Stomach (tissue), 9 donors: Measurements from ENCODE around the gene SBF1. TPM values are rescaled to one million over a fixed set of nuclear protein-coding genes. Genes with fewer than 3 reads are reported as not detected.
A peak's percentile ranks its signal among the peaks of the same experiment; 100 is the strongest.

Experiments
- DNase-seq, 2 donors: peaks; one replicate each; pipeline versions ENCODE4 v3.0.0 to v3.0.0-alpha.2; 2013 to 2019
- H3K27ac ChIP-seq, 5 donors: fragments of 200-600 bp in 4 of 5; sonication (generic) in 4 of 5; one replicate each; pipeline ENCODE4 v1.5.1; 2013 to 2019; ENCODE audit warnings: mild to moderate bottlenecking in 1 of 5, moderate library complexity in 1 of 5
- H3K27me3 ChIP-seq, 3 donors: fragments of 200-600 bp; sonication (generic); one replicate each; pipeline ENCODE4 v1.5.1; 2017 to 2019; ENCODE audit warnings: mixed run types in 1 of 3
- H3K36me3 ChIP-seq, 4 donors: fragments of 200-600 bp; sonication (generic); 1 replicate in 3 of 4; 2 replicates in 1 of 4; pipeline ENCODE4 v1.5.1; 2016 to 2019
- H3K4me1 ChIP-seq, 4 donors: fragments of 200-600 bp; sonication (generic); one replicate each; pipeline ENCODE4 v1.5.1; 2016 to 2019
- H3K4me3 ChIP-seq, 4 donors: fragments of 200-600 bp; sonication (generic) in 3 of 4; one replicate each; pipeline ENCODE4 v1.5.1; 2016 to 2019; ENCODE audit warnings: mild to moderate bottlenecking in 1 of 4
- H3K9me3 ChIP-seq, 4 donors: fragments of 200-600 bp; sonication (generic); one replicate each; pipeline ENCODE4 v1.5.1; 2016 to 2019
- CTCF ChIP-seq, 7 experiments: fragments of 450-650 bp in 4 of 7; fragments of 200-600 bp in 3 of 7; sonication (generic) in 3 of 7; IDR thresholded peaks; one replicate each; pipeline ENCODE4 v1.5.1; 2016 to 2019; ENCODE audit warnings: antibody characterized with exemption in 7 of 7, control low read depth in 2 of 7, mild to moderate bottlenecking in 1 of 7
- EP300 ChIP-seq: sonication (generic); formaldehyde crosslinking; IDR thresholded peaks from one replicate; pipeline ENCODE4 v1.6.1; 2017; ENCODE audit warnings: antibody characterized with exemption
- POLR2A ChIP-seq, 4 donors: fragments of 450-650 bp; IDR thresholded peaks; one replicate each; pipeline ENCODE4 v1.6.1; 2016; ENCODE audit warnings: antibody characterized with exemption in 4 of 4, control low read depth in 2 of 4, mild to moderate bottlenecking in 1 of 4, moderate library complexity in 1 of 4
- POLR2AphosphoS5 ChIP-seq, 3 donors: sonication (generic); formaldehyde crosslinking; IDR thresholded peaks; one replicate each; pipeline ENCODE4 v1.6.1; 2016; ENCODE audit warnings: antibody characterized with exemption in 3 of 3
- WGBS, 5 donors: extraction: QIAGEN DNeasy Blood & Tissue Kit in 3 of 5; methylation state at CpG; one replicate each; pipeline versions ENCODE4 v1.1.5 to v1.1.7; 2013 to 2018; 5-methylcytosine and 5-hydroxymethylcytosine counted together
- intact Hi-C: fragments of 100-400 bp; cut with DNase I; formaldehyde crosslinking; loops from one replicate; pipeline ENCODE4 v1.15.1; 2023; ENCODE audit warnings: low total_unique reads
- polyA plus RNA-seq, 3 donors: library from polyadenylated mRNA; stranded (reverse); fragments of 200-250 nt; gene quantifications; one replicate each; pipeline ENCODE4 v1.2.3, GENCODE V29; 2013
- total RNA-seq, 5 donors: library from RNA; depleted of rRNA; stranded (reverse); fragments of >200 nt; gene quantifications; one replicate each; pipeline versions ENCODE4 v1.1.0 to v1.2.3, GENCODE V29; 2014 to 2016
- donor health status: healthy with polysubstance abuse.
- donor health status: Bipolar disorder and iron deficiency.
- donor health status: healthy.

SBF1 gene
- total and polyA plus RNA-seq, 8 donors, result 9.6 to 122 (median 50.6) TPM

GRCh38 chr22:50504369-50505211 is 29.8 kb upstream of the SBF1 start:
- H3K27ac ChIP-seq, result no peak overlapping the region
- peaks cover 27 to 40% (median 39%) of the 10 kb centered on the region in 4 donors for H3K36me3 ChIP-seq
- no peaks in the 10 kb centered on the region for H3K27me3 ChIP-seq
- 86 to 97% (median 91%) methylated on average over 23 to 44 of the region's 44 CpGs for WGBS, 5 donors
- H3K4me3 ChIP-seq, result no peak overlapping the region
- intact Hi-C loops, result loop anchor here (10.0 kb wide), 1 partner anchor 250 kb away; the partner anchor contains the start of gene HDAC10
- TF ChIP-seq POLR2A (IDR thresholded peaks at IDR 0.05), result no peak
- TF ChIP-seq EP300, result no peak
- TF ChIP-seq CTCF (IDR thresholded peaks at IDR 0.05), result no peak
- no peak for TF ChIP-seq POLR2AphosphoS5 (IDR thresholded peaks at IDR 0.05)
- DNase-seq, result peak in 1 of 2 donors; percentile 21
- H3K4me1 ChIP-seq, result peaks cover 22 to 39% (median 33%) of the 10 kb centered on the region in 4 donors
- no peaks in the 10 kb centered on the region for H3K9me3 ChIP-seq

- peak in 1 of 2 donors; percentile 18 for DNase-seq
- 87 to 94% (median 88%) methylated on average over 11 to 24 of the region's 26 CpGs for WGBS, 5 donors
- Histone ChIP-seq H3K36me3 (peaks cover 27 to 40% (median 39%) of the 10 kb centered on the region in 4 donors), H3K4me1 (peaks cover 12 to 30% (median 26%) of the 10 kb centered on the region in 4 donors), H3K27ac (no peak overlapping the region), H3K27me3 (no peaks in the 10 kb centered on the region), H3K4me3 (no peak overlapping the region), H3K9me3 (no peaks in the 10 kb centered on the region)
- intact Hi-C loops, result loop anchor here (10.0 kb wide), 1 partner anchor 249 kb away; the partner anchor contains the start of gene HDAC10
- TF ChIP-seq CTCF (IDR thresholded peaks at IDR 0.05) (no peak), POLR2AphosphoS5 (IDR thresholded peaks at IDR 0.05) (no peak), POLR2A (IDR thresholded peaks at IDR 0.05) (no peak), EP300 (no peak)
These were observed 28.8 kb upstream of the SBF1 start for GRCh38 chr22:50503475-50504145.

GRCh38 chr22:50502628-50503474 is 28.0 kb upstream of the SBF1 start:
- H3K36me3 ChIP-seq, result peaks cover 27 to 40% (median 39%) of the 10 kb centered on the region in 4 donors
- peaks cover 0 to 1% (median 0%) of the 10 kb centered on the region in 3 donors for H3K27me3 ChIP-seq
- peak in 1 of 2 donors; percentile 9 for DNase-seq
- WGBS, 5 donors, result 83 to 91% (median 88%) methylated on average over 19 to 24 of the region's 24 CpGs
- H3K4me1 ChIP-seq, result peaks cover 11 to 35% (median 26%) of the 10 kb centered on the region in 4 donors
- intact Hi-C loops, result loop anchor here (10.0 kb wide), 1 partner anchor 248 kb away; the partner anchor contains the start of gene HDAC10
- H3K27ac ChIP-seq, result no peak overlapping the region
- no peak for TF ChIP-seq CTCF (IDR thresholded peaks at IDR 0.05)
- TF ChIP-seq POLR2AphosphoS5 (IDR thresholded peaks at IDR 0.05), result no peak
- no peak for TF ChIP-seq EP300
- TF ChIP-seq POLR2A (IDR thresholded peaks at IDR 0.05), result no peak
- H3K4me3 ChIP-seq, result no peak overlapping the region
- no peaks in the 10 kb centered on the region for H3K9me3 ChIP-seq
